Tibial nerve (tissue), 4 donors: Measurements from ENCODE around the gene PTPRG. TPM values are rescaled to one million over a fixed set of nuclear protein-coding genes. Genes with fewer than 3 reads are reported as not detected.

Source experiments
- DNase-seq, 2 donors: peaks; one replicate each; pipeline ENCODE4 v3.0.0-alpha.2; 2019; ENCODE audit warnings: low spot score in 2 of 2
- H3K27ac ChIP-seq, 4 donors: fragments of 200-600 bp; sonication (generic) in 3 of 4; one replicate each; pipeline ENCODE4 v1.5.1; 2017 to 2019; ENCODE audit warnings: mild to moderate bottlenecking in 1 of 4
- H3K27me3 ChIP-seq, 2 donors: fragments of 200-600 bp; sonication (generic) in 1 of 2; one replicate each; pipeline versions ENCODE4 v1.5.1 to v1.6.0; 2017 to 2019
- H3K36me3 ChIP-seq, 3 donors: fragments of 200-600 bp; sonication (generic); one replicate each; pipeline ENCODE4 v1.5.1; 2018 to 2019
- H3K4me1 ChIP-seq, 4 donors: fragments of 200-600 bp; sonication (generic) in 3 of 4; one replicate each; pipeline ENCODE4 v1.5.1; 2017 to 2019
- H3K4me3 ChIP-seq, 4 donors: fragments of 200-600 bp; sonication (generic) in 3 of 4; one replicate each; pipeline ENCODE4 v1.5.1; 2017 to 2019; ENCODE audit warnings: mild to moderate bottlenecking in 1 of 4, moderate library complexity in 1 of 4
- H3K9me3 ChIP-seq, 4 donors: fragments of 200-600 bp; sonication (generic) in 3 of 4; one replicate each; pipeline ENCODE4 v1.5.1; 2017 to 2019
- CTCF ChIP-seq, 5 experiments: fragments of 200-600 bp in 3 of 5; fragments of 450-650 bp in 2 of 5; sonication (generic) in 3 of 5; IDR thresholded peaks; one replicate each; pipeline ENCODE4 v1.5.1; 2016 to 2019; ENCODE audit warnings: antibody characterized with exemption in 5 of 5, mild to moderate bottlenecking in 3 of 5, moderate library complexity in 2 of 5
- EP300 ChIP-seq, 2 donors: sonication (generic); formaldehyde crosslinking; IDR thresholded peaks; one replicate each; pipeline ENCODE4 v1.6.1; 2017; ENCODE audit warnings: antibody characterized with exemption in 2 of 2, mild to moderate bottlenecking in 1 of 2
- POLR2A ChIP-seq, 2 donors: fragments of 450-650 bp; IDR thresholded peaks; one replicate each; pipeline ENCODE4 v1.6.1; 2017; ENCODE audit warnings: antibody characterized with exemption in 2 of 2, mild to moderate bottlenecking in 2 of 2, moderate library complexity in 2 of 2
- WGBS, 2 donors: methylation state at CpG; one replicate each; pipeline ENCODE4 v1.1.5; 2018; 5-methylcytosine and 5-hydroxymethylcytosine counted together
- total RNA-seq, 4 donors: library from RNA; depleted of rRNA; stranded (reverse); fragments of >200 nt; gene quantifications; one replicate each; pipeline ENCODE4 v1.1.0, GENCODE V29; 2016

The PTPRG gene
- total RNA-seq, 4 donors from 2014 or later: 112 to 174 (median 121) TPM

DNA sequence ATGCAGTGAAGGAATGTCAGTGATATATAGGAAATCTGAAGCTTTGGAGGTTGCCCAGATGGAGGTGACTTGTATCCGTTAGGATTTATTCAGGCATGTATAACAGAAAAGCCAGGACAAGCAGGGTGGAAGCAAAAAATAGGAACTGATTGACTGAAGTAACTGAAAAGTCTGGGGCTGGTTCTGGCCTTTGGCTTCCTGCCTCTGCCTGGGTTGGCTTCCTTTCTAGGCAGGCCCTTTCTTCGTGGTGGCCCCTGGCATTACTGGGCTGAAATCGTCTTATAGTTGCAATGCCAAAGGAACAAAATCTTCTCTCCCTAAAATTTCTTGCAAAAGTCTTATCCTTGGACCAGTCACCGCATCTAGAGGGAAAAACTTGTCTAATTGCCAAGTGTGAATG, 386.1 kb downstream of the PTPRG start:
- Histone ChIP-seq H3K27me3 (no peaks in the 10 kb centered on the region), H3K4me1 (peaks cover 0 to 14% (median 0%) of the 10 kb centered on the region in 4 donors), H3K4me3 (no peak overlapping the region), H3K27ac (no peak overlapping the region), H3K36me3 (no peaks in the 10 kb centered on the region), H3K9me3 (no peaks in the 10 kb centered on the region)
- WGBS, 2 donors: 60 to 73% methylated on average over 2 to 4 of the region's 4 CpGs
- no peak for TF ChIP-seq POLR2A (IDR thresholded peaks at IDR 0.05)
- TF ChIP-seq EP300 (IDR thresholded peaks at IDR 0.05): no peak
- TF ChIP-seq CTCF (IDR thresholded peaks at IDR 0.05): no peak
- DNase-seq: no peak

- no peak overlapping the region for H3K27ac ChIP-seq
Observed at GRCh38 chr3:61948699-61949305, 387.4 kb downstream of the PTPRG start.

GRCh38 chr3:61954097-61954540, 392.7 kb downstream of the PTPRG start:
- Histone ChIP-seq H3K36me3 (no peaks in the 10 kb centered on the region), H3K4me3 (no peak overlapping the region), H3K4me1 (peaks cover 0 to 21% (median 0%) of the 10 kb centered on the region in 4 donors), H3K27ac (no peak overlapping the region), H3K9me3 (no peaks in the 10 kb centered on the region), H3K27me3 (no peaks in the 10 kb centered on the region)
- WGBS, 2 donors: 60 to 77% methylated on average over 2 of the region's 2 CpGs
- TF ChIP-seq POLR2A (IDR thresholded peaks at IDR 0.05) (no peak), EP300 (IDR thresholded peaks at IDR 0.05) (no peak), CTCF (IDR thresholded peaks at IDR 0.05) (no peak)
- DNase-seq: no peak

More at GRCh38 chr3:61948699-61949305, 387.4 kb downstream of the PTPRG start:
- Histone ChIP-seq H3K27me3 (no peaks in the 10 kb centered on the region), H3K4me3 (no peak overlapping the region), H3K4me1 (peaks cover 0 to 14% (median 0%) of the 10 kb centered on the region in 4 donors), H3K9me3 (no peaks in the 10 kb centered on the region), H3K36me3 (no peaks in the 10 kb centered on the region)
- whole genome bisulfite sequencing, 2 donors: 64 to 65% methylated on average over 5 of the region's 5 CpGs
- no peak for DNase-seq
- TF ChIP-seq CTCF (IDR thresholded peaks at IDR 0.05) (no peak), EP300 (IDR thresholded peaks at IDR 0.05) (no peak), POLR2A (IDR thresholded peaks at IDR 0.05) (no peak)

DNA sequence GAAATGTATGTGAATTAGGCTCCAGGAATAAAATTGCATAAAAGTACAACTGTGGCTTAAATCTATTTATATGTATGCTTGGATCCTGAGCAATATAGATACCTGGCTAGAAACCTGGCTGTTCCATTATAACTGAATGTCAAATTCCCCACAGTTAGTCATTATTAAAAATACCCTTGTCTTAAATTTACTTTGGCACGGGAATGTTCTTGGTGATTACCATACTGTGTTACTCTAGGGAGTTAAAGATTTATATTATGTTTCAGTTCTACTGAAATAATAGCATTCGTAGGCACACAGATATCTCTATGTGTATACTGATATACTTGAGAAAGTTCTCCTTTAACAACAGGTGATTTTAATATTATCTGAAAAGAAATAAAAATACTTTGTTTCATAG, 394.1 kb downstream of the PTPRG start:
- Histone ChIP-seq H3K4me3 (no peak overlapping the region), H3K27me3 (no peaks in the 10 kb centered on the region), H3K4me1 (peaks cover 0 to 15% (median 0%) of the 10 kb centered on the region in 4 donors), H3K9me3 (no peaks in the 10 kb centered on the region), H3K36me3 (no peaks in the 10 kb centered on the region), H3K27ac (no peak overlapping the region)
- TF ChIP-seq POLR2A (IDR thresholded peaks at IDR 0.05) (no peak), CTCF (IDR thresholded peaks at IDR 0.05) (no peak), EP300 (IDR thresholded peaks at IDR 0.05) (no peak)
- no peak for DNase-seq
- WGBS, 2 donors: 58 to 72% methylated on average over 2 of the region's 2 CpGs

DNA sequence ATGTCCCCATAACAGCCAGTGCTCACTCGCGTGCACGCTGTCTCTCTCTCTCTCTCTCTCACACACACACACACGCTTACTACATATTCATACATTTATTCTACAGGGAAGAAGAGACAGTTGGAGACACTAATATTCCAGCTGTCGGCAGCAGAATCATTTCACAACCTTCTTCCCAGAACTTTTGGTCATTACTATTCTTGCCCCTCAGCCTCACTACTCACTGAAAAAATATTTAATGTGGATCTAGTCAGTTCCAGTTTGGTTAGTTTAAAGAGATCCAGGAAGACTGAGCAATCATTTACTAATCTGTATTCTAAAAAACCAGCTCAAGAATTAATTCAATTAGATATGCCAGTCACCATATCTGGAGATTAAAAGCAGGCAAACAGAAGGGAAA, 394.9 kb downstream of the PTPRG start:
- DNase-seq: no peak
- H3K27ac ChIP-seq: peak overlapping the region in 1 of 4 donors; percentile 44
- no peaks in the 10 kb centered on the region for H3K27me3 ChIP-seq
- 83 to 88% methylated on average over 5 of the region's 5 CpGs for WGBS, 2 donors
- no peak for TF ChIP-seq CTCF (IDR thresholded peaks at IDR 0.05)
- peak in 1 of 2 donors; percentile 41 for TF ChIP-seq EP300 (IDR thresholded peaks at IDR 0.05)
- TF ChIP-seq POLR2A (IDR thresholded peaks at IDR 0.05): no peak
- no peaks in the 10 kb centered on the region for H3K36me3 ChIP-seq
- peaks cover 0 to 12% (median 0%) of the 10 kb centered on the region in 4 donors for H3K4me1 ChIP-seq
- no peak overlapping the region for H3K4me3 ChIP-seq
- no peaks in the 10 kb centered on the region for H3K9me3 ChIP-seq
